Vagina (tissue), 2 donors: ENCODE data around the gene HASPIN.

Experiments used
- CTCF ChIP-seq, 3 experiments: fragments of 450-650 bp in 2 of 3; fragments of 200-600 bp in 1 of 3; sonication (generic) in 1 of 3; IDR thresholded peaks; one replicate each; pipeline ENCODE4 v1.5.1; 2017 to 2019; ENCODE audit warnings: antibody characterized with exemption in 3 of 3, mild to moderate bottlenecking in 2 of 3, moderate library complexity in 2 of 3
- POLR2A ChIP-seq, 2 donors: fragments of 450-650 bp; IDR thresholded peaks; one replicate each; pipeline ENCODE4 v1.6.1; 2017; ENCODE audit warnings: antibody characterized with exemption in 2 of 2, mild to moderate bottlenecking in 2 of 2, moderate library complexity in 2 of 2

DNA sequence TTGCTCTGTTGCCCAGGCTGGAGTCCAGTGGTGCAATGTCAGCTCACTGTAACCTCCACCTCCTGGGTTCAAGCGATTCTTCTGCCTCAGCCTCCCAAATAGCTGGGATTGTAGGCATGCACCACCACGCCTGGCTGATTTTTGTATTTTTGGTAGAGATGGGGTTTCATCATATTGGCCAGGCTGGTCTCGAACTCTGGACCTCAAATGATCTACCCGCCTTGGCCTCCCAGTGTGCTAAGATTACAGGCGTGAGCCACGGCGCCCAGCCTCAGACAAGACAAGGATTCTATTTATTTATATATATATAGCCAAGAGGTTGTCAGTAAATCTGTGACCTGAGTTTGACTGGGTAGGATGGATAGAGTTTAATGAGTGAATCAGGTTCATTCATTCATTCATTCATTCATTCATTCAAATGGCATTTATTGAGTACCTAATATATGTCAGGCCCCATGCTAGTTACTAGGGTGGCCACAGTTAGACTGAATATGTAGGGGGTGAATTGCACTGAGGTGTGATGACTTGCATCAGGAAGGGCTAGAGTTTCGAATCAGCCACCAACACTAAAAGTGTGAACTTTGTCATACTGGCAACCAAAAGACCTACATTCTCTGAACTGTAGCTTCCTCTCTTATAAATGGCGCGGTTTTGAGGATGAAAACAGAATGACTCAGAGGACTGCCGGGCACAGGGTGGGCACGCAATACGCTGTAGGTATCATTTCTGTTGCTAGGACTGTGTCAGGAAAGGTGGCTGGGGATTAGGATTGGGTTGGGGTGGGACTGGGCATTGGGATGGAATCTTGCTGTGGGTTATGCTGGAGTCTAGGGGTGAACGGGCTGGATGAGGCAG, 39.4 kb downstream of the HASPIN start:
- TF ChIP-seq CTCF (IDR thresholded peaks at IDR 0.05) = no peak
- no peak for TF ChIP-seq POLR2A (IDR thresholded peaks at IDR 0.05)
